Activated CD8-positive, alpha-beta memory T cell treated with anti-CD3 and anti-CD28 coated beads for 4 hours (primary cell): ENCODE data around the gene OGFR.

ENCODE experiments used
- DNase-seq, 2 donors: peaks; one replicate each; pipeline ENCODE4 v3.0.0-alpha.2; 2020; ENCODE audit warnings: low read depth in 2 of 2

OGFR gene

DNA sequence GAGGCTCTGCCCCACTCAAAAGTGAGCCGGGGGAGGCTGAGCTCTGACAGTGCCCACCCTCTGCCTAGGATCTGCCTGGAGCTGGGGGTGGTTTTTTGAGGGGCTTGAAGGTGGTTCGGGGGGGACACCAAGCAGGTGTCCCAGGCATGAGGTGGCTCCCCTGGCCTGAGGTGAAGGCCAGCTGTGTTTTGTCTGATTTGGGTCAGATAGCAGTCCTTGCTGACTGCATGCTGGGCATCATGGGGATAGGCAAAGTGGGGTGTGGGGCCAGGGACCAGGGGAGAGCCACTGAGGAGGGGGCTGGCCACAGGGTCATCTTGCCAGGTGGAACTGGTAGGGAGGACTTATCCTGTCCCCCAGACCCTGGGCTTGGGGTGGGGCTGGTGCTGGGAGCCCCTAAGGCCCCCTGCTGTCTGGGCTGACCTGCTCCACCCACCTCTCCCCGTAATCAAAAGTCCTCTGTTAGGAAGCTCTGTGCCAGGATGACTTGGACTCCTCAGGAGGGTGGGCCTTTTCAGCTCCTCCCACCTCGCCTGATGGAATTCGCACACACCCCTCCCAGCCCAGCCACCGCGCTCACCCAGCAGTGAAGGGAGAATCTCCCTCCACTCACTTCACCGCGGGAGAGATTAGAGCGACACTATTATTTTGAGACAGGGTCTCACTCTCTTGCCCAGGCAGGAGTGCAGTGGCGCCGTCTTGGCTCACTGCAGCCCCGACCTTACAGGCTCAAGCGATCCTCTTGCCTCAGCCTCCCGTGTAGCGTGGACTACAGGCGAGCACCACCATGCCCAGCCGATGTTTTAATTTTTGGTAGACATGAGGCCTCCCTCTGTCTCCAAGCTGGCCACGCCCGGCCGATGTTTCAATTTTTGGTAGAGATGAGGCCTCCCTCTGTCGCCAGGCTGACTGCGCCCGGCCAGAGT is 10.7 kb downstream of the OGFR start:
- no peak for DNase-seq

DNA sequence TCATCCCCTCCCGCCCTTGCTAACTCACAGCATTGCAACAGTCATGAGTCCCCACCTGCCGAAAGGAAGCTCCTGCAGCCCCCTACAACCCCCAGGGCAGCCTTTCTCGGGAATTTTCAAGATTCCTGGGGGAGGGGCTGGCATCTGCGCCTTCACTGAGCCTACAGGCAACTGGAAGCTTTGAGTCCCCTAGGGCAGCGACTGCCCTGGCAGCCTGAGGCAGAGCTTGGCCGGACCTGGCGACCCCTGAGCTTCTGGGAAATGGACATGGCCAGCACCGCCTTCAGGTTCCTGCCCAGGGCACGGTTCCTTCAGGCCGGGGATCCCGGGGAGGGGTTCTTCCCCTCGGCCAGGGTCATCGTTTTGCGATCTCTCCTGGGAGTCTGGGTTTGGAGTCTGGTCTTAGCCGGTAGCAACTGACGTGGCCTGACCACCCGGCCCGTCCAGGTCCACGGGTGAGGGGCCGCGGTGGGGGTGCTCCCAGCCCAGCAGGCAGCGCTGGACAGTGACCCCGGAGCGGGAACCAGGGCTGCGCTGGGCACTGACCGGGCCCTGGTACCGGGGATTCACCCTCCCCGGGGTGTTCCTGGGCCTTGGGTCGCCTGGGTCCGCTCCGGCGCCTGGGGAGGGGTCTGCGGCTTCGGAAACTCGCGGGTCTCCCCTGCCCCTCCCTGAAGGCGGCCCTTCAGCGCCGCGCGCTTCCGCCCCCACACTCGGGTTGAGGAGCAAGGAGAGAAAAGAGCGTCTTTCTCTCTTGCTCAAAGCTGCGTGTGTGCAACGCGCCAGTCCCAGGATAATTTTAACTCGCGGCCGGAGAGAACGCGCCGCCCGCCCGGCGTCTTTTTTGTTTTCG is 11.6 kb downstream of the OGFR start:
- no peak for DNase-seq

DNA sequence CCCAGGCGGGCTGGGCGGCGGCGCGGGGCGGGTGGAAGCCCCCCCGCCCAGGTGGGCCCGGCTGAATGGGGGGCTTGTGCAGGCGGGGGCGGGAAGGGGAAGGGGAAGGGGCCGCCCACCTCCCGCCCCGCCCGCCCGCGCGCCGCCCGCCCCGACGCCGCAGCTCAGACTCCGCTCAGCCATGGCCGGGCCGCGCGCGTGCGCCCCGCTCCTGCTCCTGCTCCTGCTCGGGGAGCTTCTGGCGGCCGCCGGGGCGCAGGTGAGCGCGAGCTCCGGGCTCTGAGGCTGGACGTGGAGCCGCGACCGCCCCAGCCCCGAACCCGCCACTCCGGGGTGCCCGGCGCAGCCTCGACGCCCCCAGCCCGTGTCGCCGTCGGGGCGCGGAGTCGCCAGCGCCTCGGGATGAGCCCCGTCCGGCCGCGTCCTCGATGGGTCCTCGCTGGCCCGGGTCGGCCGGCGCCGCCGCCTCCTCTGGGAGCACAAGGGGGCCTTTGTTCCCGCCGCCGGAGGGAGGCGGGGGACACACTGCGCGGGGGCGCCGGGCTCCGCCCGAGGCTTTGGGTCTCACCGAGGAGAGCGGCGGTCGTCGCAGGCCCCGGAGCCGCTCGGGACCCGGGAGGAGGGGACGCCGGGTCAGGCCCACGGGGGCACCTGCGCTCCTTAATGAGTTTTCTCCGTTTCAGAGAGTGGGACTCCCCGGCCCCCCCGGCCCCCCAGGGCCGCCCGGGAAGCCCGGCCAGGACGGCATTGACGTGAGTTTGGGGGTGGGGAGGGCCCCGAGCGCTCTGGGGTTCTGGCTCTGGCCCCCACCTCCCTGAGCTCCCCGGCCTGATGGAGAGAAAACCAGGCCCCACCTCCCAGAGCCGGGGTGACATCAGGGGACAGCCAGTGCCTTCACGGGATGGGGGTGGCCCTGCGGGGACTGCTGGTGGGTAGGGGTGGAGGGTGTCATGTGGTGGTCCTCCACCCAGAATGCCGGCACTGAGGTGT is 12.5 kb downstream of the OGFR start, which contains the start of gene COL9A3:
COL9A3 (plus strand) TSS at position 167 of the 990 bp plus-strand sequence; CDS start at position 182, 15 bp downstream.
- DNase-seq: no peak

DNA sequence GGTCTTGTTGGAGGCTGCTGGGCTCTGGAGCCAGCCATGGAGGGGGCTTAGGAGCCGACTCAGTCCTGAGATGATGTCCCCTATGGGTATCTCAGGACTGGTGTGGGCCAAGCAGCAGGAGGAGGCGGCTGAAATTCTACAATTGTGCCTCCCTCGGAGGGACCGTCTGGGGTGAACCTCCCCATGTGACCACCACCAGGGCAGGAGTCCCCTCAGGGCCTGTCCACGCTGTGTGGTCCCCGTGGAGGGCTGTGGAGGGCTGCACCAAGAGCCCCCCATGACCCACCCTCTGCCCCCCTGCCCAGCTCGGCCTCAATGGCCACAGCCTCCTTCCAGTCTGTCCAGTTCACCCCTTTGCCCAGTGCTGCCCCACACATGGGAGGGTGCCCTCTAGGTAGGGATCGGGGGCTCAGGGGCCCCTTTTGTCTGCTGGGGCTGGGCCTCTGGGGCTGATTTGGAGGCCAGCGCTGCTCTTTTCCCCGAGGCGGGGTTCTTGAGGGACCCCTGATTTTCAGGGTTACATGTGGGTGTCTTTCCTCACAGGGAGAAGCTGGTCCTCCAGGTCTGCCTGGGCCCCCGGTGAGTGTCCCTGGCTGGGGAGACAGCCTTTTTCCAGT is 13.4 kb downstream of the OGFR start:
- no peak for DNase-seq

DNA sequence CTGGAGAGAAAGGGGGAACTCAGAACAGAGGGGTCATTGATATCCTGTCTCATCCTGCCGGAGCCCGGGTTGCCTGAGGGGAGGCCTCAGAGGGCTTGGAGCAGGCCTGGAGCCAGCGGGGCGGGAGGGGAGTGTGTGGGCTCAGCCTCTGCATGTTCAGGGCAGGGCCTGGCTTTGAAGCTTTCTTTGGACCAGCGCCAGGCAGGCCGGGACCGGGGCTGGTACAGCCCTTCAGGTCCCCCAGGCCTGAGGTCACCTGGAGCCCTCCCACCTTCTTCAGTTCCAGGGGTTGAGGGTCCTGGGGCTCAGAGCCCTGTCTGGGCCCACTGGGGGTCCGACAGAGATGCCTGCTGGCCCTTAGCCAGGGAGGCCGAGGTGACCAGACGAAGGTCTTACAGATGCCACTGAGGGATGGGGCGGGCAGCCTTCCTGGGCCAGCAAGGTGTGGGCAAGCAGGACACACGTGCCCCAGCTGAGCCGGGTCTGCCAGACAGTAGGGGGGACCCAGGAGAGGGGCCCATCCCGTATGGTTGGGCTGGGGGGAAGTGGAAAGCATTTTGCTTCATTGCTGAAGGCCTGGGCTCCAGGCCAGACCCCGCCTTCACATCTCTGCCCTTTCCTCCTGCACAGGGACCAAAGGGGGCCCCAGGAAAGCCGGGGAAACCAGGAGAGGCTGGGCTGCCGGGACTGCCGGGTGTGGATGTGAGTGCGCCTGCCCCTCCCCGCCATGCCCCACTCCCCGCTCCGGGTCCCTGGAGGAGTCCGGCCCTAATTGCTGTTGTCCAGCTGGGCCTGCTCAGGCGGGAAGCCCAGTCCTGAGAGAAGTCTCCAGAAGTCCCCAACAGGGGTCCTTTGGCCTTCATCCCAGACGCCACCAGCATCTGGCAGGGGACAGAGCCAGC is 14.2 kb downstream of the OGFR start:
- no peak for DNase-seq

DNA sequence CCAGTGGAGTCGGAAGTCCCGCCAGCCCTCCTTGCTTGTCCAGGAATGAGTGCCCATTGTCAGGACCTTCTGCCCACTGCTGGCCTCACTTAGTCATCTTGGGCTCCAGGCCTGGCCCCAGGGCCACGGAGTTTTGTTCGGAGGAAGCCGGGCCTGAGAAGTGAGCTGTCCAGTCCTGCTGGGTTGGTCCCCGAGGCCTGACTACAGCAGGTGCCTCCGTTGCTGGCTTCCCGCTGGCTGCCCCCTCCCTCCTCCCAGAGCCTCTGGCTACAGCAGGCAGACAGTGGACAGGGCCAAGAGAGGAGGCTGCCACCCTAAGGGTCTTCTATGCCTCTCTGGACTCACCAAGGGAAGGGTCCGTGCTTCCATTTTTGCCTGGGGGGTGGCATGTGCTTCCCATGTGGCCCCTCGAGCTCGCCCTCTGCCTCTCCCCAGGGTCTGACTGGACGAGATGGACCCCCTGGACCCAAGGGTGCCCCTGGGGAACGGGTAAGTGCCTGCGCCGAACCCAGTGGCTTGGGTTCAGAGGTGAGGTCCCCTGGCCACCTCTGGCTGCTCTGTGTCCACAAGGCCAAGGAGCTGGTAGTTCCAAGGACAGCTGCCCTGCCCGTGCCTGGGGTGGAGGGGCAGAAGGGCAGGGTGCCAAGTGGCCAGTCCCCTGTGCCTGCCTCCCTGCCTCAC is 15.0 kb downstream of the OGFR start:
- no peak for DNase-seq

DNA sequence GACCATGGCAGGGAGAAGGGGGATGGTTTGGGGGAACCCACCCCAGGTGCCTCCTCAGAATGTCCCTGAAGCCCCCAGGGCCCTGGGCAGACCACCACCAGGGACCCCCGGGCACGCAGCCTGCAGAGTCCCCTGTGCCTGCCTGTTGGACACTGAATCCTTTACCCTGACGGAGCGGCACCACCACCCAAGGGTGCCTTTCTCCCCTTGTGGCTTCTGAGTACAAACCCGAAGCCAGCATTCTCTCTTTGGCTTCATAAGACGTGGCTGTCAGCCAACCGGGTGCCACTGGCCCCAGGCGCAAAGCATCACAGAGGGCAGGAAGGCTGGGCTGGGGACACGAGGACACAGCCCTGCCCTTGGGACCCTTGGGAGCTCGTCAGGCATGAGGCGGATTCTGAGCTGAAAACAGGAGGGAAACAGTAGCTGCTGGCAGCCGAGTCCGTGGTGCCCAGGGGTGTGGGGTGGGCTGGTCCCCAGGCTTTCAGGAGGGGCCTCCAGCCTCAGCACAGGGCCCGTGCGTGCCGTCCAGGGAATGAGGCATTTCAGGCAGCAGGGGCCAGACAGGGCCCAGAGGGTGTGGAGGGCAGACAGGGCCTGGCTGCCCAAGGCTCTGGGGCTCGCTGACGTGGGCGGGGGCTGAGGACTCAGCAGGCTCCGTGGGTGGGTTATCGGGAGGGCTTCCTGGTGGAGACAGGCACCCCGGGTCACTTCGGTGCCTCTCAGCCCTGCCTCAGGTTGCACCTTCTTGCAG is 15.8 kb downstream of the OGFR start:
- DNase-seq: no peak

DNA sequence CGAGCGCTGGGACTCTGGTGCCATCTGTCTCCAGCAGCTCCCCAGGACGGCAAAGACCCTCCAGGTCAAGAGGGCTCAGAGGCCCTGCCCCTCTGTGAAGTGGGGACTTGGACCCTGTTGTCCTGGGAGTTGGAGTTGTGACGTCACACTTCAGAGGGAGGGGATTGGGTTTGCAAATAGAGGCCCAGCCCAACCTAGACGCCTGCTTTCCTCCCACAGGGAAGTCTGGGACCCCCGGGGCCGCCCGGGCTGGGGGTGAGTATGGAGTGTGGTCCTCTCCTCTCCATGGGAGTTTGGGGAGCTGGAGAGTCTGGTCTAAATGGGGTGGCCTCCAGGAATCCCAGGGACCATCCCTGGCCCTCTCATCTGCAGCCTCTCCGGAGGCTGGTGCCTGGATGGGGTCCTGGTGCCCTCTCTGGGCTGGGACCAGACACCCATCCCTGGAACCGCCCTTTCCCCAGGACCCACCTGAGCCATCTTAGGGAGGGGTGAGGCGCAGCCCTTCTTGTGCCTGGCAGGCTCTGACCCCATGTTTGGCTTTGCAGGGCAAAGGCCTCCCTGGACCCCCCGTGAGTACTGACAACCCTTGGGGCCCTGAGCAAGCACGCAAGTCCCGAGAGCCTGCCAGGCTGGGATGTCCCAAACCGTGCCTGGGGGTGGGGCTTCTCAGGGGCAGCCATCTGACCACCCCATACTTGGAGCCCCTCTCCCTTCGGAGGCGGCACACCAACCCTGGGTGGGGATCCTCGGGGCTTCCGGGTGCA is 16.5 kb downstream of the OGFR start:
- no peak for DNase-seq

DNA sequence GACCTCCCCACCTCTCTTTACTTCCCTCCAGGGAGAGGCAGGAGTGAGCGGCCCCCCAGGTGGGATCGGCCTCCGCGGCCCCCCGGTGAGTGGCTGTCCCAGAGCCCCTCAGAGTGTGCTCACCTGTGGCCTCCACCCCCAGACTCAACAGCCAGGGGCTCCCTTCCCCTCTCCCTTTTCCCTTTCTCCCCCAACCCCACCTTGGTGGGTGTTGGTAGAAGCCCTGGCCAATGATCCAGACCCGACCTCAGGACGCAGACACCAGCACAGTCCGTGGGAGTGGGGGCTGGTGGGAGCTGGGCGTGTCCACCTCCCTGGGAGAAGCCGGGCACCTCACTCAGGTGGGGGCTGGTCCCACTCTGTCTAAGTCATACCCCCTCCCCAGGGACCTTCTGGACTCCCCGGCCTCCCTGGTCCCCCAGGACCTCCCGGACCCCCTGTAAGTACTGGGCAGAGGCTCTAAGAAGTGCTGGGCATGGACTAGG is 17.1 kb downstream of the OGFR start:
- DNase-seq: no peak

DNA sequence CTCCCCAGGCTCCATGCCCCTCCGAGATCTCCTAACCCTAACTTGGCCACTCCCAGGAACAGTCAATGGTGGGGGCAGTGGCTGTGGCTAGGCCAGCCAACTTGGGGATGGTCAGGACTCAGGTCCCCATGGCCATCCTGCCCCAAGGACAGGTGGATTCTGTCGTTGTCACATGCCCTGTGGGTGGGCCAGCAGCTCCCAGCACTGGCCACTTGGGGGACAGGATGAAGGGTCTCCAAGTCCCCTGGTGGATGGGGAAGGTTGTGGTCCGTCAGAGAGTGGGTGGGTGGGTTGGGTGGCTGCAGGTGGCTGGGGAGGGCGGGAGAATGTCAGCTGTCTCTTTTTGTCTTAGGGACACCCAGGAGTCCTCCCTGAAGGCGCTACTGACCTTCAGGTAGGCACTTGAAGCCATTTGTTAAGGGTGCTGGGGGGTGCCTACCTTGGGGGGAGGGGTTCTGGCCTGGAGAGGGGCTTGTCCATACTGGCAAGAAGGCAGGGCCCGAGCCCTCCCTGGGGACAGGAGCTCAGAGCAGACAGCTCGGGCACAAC is 17.7 kb downstream of the OGFR start:
- no peak for DNase-seq

DNA sequence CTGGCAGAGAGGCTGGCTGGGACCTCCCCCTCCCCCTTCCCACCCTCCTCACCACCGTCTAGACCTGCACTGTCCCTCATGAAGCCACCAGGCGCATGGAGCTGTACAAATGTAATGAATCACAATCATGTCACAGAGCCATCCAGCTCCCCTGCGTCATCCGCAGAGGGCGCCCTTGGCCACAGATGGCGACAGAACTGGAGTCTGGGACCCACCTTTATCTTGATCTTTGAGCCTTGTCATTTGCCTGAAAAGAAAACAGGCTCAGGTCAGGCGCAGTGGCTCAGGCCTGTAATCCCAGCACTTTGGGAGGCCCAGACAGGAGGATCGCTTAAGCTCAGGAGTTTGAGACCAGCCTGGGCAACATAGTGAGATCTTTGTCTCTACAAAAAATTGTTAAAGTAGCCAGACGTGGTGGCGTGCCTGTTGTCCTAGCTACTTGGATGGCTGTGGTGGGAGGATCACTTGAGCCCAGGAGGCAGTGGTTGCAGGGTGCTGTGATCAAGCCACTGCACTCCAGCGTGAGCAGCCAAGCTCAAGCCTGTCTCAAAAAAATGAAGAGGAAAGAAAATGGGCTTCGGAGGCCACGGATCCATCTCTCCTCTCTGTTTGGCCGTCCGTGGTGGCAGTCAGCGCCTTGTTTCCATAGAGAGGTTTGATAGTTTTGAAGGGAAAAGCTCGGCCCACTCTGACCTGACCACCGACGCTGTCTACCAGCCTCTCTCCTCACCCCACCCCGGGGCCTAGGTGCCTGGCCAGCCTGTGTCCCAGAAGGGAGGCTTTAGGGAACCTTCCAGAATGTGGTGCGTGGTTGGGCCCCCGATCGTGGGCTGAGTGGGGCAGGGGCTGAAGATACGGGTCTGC is 18.4 kb downstream of the OGFR start:
- DNase-seq: no peak

DNA sequence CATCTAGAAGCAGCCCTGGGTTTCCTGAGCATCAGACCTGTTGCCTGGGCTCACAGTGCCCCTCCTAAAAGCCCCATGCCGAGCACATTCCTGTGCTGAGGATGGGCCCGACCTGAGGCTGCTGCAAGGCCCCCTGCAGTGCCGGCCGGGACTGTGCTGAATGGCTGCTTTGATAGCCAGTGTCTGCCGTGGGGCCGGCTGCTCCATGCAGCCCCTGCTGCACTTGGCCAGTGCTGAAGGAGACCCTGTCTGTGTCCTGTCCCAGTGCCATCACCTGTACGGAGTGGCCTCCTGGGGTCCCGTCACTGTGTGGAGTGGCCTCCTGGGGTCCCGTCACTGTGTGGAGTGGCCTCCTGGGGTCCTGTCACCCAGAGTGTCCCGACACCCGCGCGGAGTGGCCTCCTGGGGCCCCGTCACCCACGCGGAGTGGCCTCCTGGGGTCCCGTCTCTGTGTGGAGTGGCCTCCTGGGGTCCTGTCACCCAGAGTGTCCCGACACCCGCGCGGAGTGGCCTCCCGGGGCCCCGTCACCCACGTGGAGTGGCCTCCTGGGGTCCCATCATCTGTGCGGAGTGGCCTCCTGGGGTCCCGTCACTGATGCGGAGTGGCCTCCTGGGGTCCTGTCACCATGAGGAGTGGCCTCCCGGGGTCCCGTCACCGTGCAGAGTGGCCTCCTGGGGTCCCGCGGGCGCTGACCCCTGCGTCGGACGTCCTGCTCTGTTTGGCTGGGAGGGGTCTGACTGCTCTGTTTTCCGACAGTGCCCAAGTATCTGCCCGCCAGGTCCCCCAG is 19.2 kb downstream of the OGFR start:
- DNase-seq: no peak

DNA sequence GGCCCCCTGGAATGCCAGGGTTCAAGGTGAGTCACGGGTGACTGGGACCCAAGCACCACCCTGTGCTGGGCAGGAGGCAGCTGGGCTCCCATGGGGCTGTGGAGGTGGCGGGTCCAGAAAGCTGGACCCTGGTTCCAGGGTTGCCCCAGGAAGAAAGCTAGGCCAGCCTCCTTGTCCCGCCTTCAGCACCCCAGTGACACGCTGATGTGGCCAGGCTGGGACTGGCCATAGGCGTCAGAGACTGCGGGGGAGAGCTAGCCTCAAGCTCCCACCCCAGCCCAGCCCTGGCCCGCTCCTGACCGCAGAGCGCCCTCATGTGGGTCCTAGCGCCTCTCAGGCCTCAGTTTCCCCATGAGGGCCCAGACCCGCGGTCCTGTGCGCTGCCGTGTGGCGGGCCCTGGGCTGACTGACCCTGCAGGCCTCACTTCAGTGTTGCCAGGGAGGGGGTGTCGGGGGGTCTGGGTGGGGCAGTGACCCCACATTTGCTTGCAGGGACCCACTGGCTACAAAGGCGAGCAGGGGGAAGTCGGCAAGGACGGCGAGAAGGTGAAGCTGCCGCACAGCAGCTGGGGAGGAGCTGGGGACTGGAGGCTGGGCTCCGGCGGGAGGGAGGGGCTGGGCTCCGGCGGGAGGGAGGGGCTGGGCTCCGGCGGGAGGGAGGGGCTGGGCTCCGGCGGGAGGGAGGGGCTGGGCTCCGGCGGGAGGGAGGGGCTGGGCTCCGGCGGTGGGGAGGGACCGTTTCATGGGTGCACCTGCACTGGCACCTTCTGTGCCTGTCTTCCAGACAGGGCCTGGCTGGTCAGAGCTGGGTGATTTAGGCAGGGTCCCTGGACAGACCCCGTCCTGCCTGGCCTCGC is 20.1 kb downstream of the OGFR start:
- no peak for DNase-seq

DNA sequence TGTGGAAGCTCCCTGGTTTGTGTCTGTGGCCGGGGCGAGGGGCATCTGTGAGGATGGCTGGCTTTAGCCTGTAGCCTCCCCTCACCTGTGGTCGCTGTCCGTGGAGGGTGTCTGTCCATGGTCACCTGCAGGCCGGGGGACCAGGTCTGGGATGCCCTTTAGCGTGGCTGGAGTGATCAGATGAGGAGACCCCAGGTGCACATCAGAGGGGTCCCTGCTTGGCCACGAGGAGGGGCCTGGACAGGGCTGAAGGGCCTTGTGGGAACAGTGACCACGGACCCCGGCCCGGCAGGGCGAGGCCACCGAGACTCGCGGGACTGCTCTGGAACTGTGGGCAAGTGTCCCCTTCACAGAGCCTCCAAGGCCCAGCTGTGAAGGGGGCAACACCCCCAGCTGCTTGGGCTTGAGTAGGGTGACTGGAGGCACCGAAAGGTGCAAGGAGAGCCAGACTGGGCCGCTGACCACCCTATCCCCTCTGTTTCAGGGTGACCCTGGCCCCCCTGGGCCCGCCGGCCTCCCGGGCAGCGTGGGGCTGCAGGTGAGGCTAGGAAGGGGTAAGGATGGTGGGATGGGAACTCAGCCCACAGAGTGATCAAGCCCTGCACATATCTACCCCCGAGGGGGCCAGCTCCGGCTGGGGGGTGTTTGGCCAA is 20.8 kb downstream of the OGFR start:
- DNase-seq: no peak
